ENCODE data around the gene DAPK1.

Gene DAPK1

GRCh38 chr9:87615547-87616148 is 118.0 kb downstream of the DAPK1 start:
- no peak overlapping the region for H3K27ac ChIP-seq (ENCODE audit: low read length)
- no peaks in the 10 kb centered on the region for H3K79me2 ChIP-seq (ENCODE audit: insufficient read depth, low read length)
- H3K36me3 ChIP-seq (ENCODE audit: insufficient read depth, low read length): no peaks in the 10 kb centered on the region
- no peak overlapping the region for H3K4me2 ChIP-seq (ENCODE audit: insufficient read depth, low read length)
- DNase-seq: no peak
- no peak for ATAC-seq (ENCODE audit: insufficient read depth, low read depth)
- no peak overlapping the region for H3K4me3 ChIP-seq (ENCODE audit: low read depth in 1 of 2, low read length in 2 of 2)
- H4K20me1 ChIP-seq (ENCODE audit: insufficient read depth, low read length): no peaks in the 10 kb centered on the region
- no peaks in the 10 kb centered on the region for H3K4me1 ChIP-seq (ENCODE audit: insufficient read depth, low read length)
- H2AFZ ChIP-seq (ENCODE audit: low read depth, low read length): no peak overlapping the region
- no peak overlapping the region for H3K9ac ChIP-seq (ENCODE audit: low read depth, low read length)
- TF ChIP-seq EZH2 (IDR thresholded peaks at IDR 0.05; ENCODE audit: borderline replicate concordance, low read depth, low read length, severe bottlenecking): no peak
- no peak for TF ChIP-seq CTCF (IDR thresholded peaks at IDR 0.05; ENCODE audit: borderline replicate concordance, extremely low read depth, low read length, poor library complexity, severe bottlenecking)
- H3K9me3 ChIP-seq (ENCODE audit: insufficient read depth, low read length, severe bottlenecking): no peaks in the 10 kb centered on the region
- H3K27me3 ChIP-seq (ENCODE audit: insufficient read depth, low read length, poor library complexity): no peaks in the 10 kb centered on the region

DNA sequence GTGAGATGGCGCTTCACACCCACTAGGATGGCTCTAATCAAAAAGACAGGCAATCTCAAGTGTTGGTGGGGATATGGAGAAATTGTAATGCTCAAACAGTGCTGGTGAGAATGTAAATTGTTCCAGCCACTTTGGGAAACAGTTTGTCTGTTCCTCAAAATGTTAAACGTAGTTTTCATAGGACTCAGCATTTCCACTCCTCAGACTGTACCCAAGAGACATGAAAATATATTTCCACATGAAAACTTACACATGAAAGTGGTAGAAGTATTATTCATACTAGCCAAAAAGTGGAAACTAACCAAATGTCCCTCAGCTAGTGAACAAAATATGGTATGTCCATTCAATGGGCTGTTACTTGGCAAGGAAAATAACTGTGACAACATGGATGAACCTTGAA is 120.6 kb downstream of the DAPK1 start:
- no peak for TF ChIP-seq CTCF (IDR thresholded peaks at IDR 0.05; ENCODE audit: borderline replicate concordance, extremely low read depth, low read length, poor library complexity, severe bottlenecking)
- TF ChIP-seq EZH2 (IDR thresholded peaks at IDR 0.05; ENCODE audit: borderline replicate concordance, low read depth, low read length, severe bottlenecking): no peak
- Histone ChIP-seq H3K27ac (ENCODE audit: low read length) (no peak overlapping the region), H3K36me3 (ENCODE audit: insufficient read depth, low read length) (no peaks in the 10 kb centered on the region), H2AFZ (ENCODE audit: low read depth, low read length) (no peak overlapping the region), H3K9ac (ENCODE audit: low read depth, low read length) (no peak overlapping the region), H3K27me3 (ENCODE audit: insufficient read depth, low read length, poor library complexity) (no peaks in the 10 kb centered on the region), H3K4me1 (ENCODE audit: insufficient read depth, low read length) (no peaks in the 10 kb centered on the region), H4K20me1 (ENCODE audit: insufficient read depth, low read length) (no peaks in the 10 kb centered on the region), H3K79me2 (ENCODE audit: insufficient read depth, low read length) (no peaks in the 10 kb centered on the region), H3K9me3 (ENCODE audit: insufficient read depth, low read length, severe bottlenecking) (no peaks in the 10 kb centered on the region), H3K4me3 (ENCODE audit: low read depth in 1 of 2, low read length in 2 of 2) (no peak overlapping the region), H3K4me2 (ENCODE audit: insufficient read depth, low read length) (no peak overlapping the region)
- DNase-seq: no peak
- ATAC-seq (ENCODE audit: insufficient read depth, low read depth): no peak

DNA sequence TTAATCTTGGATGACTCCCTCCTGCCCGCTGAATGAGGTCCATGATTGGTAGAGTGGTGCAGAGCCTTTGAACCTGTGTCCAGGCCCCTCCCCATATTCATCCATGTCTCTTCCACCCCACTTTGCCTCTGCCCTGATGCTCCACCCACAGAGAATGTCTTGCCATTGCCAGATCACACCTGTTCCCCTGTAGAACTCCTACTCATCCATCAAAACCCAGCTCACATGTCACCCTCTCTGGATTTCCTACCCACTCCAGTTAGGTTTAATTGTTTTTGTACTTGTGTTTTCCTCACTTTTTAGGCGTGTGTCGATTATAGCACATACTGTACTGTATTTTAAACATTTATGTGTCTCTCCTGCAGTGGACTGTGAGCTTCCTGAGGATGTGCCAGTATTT is 121.3 kb downstream of the DAPK1 start:
- Histone ChIP-seq H3K9me3 (ENCODE audit: insufficient read depth, low read length, severe bottlenecking) (no peaks in the 10 kb centered on the region), H3K4me3 (ENCODE audit: low read depth in 1 of 2, low read length in 2 of 2) (no peak overlapping the region), H3K27ac (ENCODE audit: low read length) (no peak overlapping the region), H4K20me1 (ENCODE audit: insufficient read depth, low read length) (no peaks in the 10 kb centered on the region), H3K79me2 (ENCODE audit: insufficient read depth, low read length) (no peaks in the 10 kb centered on the region), H3K4me2 (ENCODE audit: insufficient read depth, low read length) (no peak overlapping the region), H3K9ac (ENCODE audit: low read depth, low read length) (no peak overlapping the region), H3K27me3 (ENCODE audit: insufficient read depth, low read length, poor library complexity) (no peaks in the 10 kb centered on the region), H2AFZ (ENCODE audit: low read depth, low read length) (no peak overlapping the region), H3K4me1 (ENCODE audit: insufficient read depth, low read length) (no peaks in the 10 kb centered on the region), H3K36me3 (ENCODE audit: insufficient read depth, low read length) (no peaks in the 10 kb centered on the region)
- TF ChIP-seq CTCF (IDR thresholded peaks at IDR 0.05; ENCODE audit: borderline replicate concordance, extremely low read depth, low read length, poor library complexity, severe bottlenecking): no peak
- TF ChIP-seq EZH2 (IDR thresholded peaks at IDR 0.05; ENCODE audit: borderline replicate concordance, low read depth, low read length, severe bottlenecking): no peak
- no peak for DNase-seq
- ATAC-seq (ENCODE audit: insufficient read depth, low read depth): no peak

DNA sequence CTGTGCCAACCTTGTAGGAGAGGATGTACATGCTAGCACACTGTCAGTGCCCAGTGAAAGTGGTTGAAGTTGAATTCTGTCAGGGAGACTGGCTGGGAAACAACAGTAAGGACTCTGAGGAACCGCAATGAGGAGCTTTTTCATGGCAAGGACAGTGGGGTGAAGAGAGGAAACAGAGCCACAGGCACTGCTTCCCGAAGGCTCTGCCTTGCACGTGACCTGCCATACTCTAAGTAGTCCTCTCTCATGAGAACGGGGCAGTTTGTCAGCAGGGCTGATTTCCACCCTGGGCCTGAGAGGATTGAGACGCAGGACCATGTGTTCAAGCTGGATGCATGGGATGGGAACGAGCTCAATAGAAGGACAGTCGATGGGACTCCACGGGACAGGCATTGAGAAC is 121.7 kb downstream of the DAPK1 start:
- no peaks in the 10 kb centered on the region for H3K4me1 ChIP-seq (ENCODE audit: insufficient read depth, low read length)
- H3K79me2 ChIP-seq (ENCODE audit: insufficient read depth, low read length): no peaks in the 10 kb centered on the region
- H3K27me3 ChIP-seq (ENCODE audit: insufficient read depth, low read length, poor library complexity): no peaks in the 10 kb centered on the region
- no peaks in the 10 kb centered on the region for H3K9me3 ChIP-seq (ENCODE audit: insufficient read depth, low read length, severe bottlenecking)
- no peak overlapping the region for H3K9ac ChIP-seq (ENCODE audit: low read depth, low read length)
- no peak overlapping the region for H3K4me3 ChIP-seq (ENCODE audit: low read depth in 1 of 2, low read length in 2 of 2)
- no peaks in the 10 kb centered on the region for H4K20me1 ChIP-seq (ENCODE audit: insufficient read depth, low read length)
- no peak overlapping the region for H3K4me2 ChIP-seq (ENCODE audit: insufficient read depth, low read length)
- no peak overlapping the region for H2AFZ ChIP-seq (ENCODE audit: low read depth, low read length)
- DNase-seq (no peak), ATAC-seq (ENCODE audit: insufficient read depth, low read depth) (no peak)
- no peak for TF ChIP-seq EZH2 (IDR thresholded peaks at IDR 0.05; ENCODE audit: borderline replicate concordance, low read depth, low read length, severe bottlenecking)
- no peak for TF ChIP-seq CTCF (IDR thresholded peaks at IDR 0.05; ENCODE audit: borderline replicate concordance, extremely low read depth, low read length, poor library complexity, severe bottlenecking)
- no peak overlapping the region for H3K27ac ChIP-seq (ENCODE audit: low read length)
- H3K36me3 ChIP-seq (ENCODE audit: insufficient read depth, low read length): no peaks in the 10 kb centered on the region

Measured in DND-41 (cell line).